Activated CD4-positive, alpha-beta T cell treated with anti-CD3 and anti-CD28 coated beads for 1 hour (primary cell): ENCODE results near the gene ATP8B4.

Experiments
- DNase-seq: peaks from one replicate; pipeline ENCODE4 v3.0.0-alpha.2; 2020

The ATP8B4 gene

DNA sequence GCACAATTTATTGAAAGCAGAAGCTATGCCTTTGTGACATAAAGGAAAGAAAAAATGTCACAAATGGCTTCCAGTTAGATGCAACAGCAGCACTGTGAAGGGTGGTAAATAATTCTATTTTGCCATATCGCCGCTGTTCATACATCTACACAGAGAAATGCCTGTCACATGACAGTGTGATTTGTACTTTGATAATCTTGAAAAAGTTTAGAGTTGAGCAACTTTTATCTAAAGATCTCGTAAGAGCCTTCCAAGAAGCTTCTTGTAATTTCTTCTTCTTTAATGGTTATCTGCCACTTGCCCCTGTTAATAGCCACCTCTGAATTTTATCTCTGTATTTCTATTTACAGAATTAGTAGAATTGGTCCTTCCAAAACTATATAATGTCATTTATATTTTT, 192.3 kb downstream of the ATP8B4 start:
- no peak for DNase-seq

DNA sequence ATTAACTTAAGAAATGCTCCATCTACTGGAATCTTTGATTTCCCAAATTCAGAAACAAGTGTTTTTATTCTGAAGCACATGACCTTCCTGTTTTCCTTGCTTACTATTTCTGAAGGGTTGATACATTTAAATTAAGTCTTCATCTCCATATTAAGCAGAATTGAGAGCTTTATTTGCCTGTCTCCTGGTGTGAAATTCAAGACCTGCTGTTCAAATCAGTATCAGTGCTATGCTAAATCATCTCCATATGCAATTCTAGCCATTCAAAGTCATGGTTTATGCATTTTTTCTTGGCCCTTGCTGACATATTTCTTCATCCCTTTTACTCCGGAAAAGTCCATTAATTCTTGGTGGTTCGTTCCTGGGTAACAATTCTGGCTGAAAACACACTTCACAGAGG, 195.4 kb downstream of the ATP8B4 start:
- DNase-seq: no peak

- no peak for DNase-seq
Observed at GRCh38 chr15:49919034-49919433, 200.0 kb downstream of the ATP8B4 start.

DNA sequence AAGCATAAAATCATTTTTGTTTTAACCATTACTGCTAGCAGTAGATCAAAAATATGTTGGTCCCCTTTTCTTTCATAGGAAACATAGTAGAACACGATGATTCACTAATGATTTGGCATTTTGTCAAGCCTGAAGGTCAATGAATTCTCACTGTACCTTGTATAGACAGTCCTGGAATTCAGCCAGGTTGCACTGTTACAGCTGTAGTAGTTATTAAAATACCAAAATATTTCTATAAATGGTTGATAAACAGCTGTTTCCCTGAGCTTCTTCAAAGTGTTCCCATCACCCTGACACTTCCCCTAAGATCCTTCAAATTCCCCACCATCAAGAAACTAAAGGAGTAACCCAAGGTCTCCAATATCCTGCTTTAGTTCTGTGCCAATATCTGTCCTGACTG, 200.9 kb downstream of the ATP8B4 start:
- DNase-seq: no peak

- no peak for DNase-seq
Observed at GRCh38 chr15:49916998-49917397, 202.0 kb downstream of the ATP8B4 start.

DNA sequence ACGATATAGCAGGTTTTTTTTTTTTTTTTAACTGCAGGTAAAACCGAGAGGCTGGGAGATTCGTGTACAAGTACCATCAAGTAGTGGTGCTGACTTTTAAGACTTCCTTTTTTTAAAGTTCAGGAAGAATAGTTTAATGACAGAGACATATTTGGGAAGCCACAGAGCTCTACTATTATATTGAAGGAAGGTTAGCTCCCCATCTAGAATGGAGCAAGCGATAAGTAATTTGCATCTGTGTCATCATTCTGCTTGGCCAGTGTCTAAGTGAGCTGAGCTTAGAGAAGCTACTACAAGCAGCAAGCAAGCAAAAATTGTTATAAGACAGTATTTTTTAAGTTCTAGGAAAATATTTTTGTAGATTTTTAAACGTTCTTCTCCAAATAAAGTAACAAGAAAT, 203.2 kb downstream of the ATP8B4 start:
- DNase-seq: no peak

- no peak for DNase-seq
Observed at GRCh38 chr15:49908933-49909295, 210.1 kb downstream of the ATP8B4 start.

GRCh38 chr15:49908236-49908932, 210.6 kb downstream of the ATP8B4 start:
- no peak for DNase-seq

- DNase-seq: no peak
Observed at GRCh38 chr15:49906966-49907365, 212.1 kb downstream of the ATP8B4 start.

DNA sequence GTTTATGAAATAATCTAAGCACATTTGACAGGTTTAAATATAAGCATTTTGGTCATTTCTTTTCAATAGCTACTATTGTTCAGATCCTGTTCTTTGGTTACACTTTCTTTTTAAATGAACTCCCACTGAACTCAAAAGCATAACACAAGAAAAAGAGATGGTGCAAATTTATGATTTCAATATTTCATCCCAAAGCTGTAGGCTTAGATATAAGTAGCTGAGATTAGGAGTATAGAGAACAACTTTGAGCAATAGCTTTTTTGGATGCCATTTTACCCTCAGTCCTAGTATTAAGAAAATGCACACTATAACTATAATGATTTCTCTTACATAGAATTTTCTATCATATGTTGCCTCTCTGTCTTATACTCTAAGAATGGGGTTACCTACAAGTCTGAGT, 213.8 kb downstream of the ATP8B4 start:
- DNase-seq: no peak

DNA sequence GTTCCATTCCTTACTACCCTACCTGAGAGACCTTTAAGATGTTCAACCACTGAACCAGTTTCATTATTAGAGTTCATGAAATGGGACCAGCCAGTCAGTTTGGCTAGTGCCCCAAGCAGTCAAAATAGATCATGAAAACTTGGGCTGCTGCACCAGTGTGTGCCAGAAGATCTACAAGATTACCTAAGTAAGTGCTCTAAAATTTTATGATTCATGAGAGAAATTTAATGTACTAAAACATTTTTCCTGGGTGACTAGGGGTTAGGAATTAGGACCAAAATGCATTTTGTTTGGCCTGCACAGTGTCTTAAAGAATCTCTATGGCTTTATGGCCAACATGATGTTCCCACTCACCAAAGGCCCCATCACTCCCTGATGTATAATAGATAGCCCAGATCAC, 214.7 kb downstream of the ATP8B4 start:
- no peak for DNase-seq

GRCh38 chr15:49902685-49903501, 216.1 kb downstream of the ATP8B4 start:
- DNase-seq: no peak

GRCh38 chr15:49901996-49902684, 216.9 kb downstream of the ATP8B4 start:
- DNase-seq: no peak

- no peak for DNase-seq
Observed at GRCh38 chr15:49901321-49901720, 217.7 kb downstream of the ATP8B4 start.

DNA sequence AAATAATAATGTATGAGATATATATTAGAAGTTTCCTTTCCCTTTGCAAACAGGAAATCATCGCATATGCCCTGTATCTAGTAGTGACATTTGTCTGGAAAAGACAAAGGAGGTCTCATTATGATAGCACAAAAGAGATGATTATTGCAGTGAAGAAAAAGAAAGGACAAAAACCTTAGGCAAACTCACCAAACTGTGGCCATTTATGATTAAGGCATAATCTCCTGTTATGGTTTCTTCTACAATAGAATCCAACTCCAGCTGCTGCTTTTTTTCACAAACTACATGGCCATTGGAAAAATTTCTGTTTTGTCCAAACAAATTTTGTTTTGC, 218.2 kb downstream of the ATP8B4 start:
- DNase-seq: no peak

GRCh38 chr15:49900006-49900902, 218.8 kb downstream of the ATP8B4 start:
- no peak for DNase-seq

- no peak for DNase-seq
Observed at GRCh38 chr15:49898575-49899283, 220.3 kb downstream of the ATP8B4 start.

- no peak for DNase-seq
Observed at GRCh38 chr15:49898097-49898496, 220.9 kb downstream of the ATP8B4 start.

- no peak for DNase-seq
Observed at GRCh38 chr15:49895347-49896223, 223.4 kb downstream of the ATP8B4 start.

DNA sequence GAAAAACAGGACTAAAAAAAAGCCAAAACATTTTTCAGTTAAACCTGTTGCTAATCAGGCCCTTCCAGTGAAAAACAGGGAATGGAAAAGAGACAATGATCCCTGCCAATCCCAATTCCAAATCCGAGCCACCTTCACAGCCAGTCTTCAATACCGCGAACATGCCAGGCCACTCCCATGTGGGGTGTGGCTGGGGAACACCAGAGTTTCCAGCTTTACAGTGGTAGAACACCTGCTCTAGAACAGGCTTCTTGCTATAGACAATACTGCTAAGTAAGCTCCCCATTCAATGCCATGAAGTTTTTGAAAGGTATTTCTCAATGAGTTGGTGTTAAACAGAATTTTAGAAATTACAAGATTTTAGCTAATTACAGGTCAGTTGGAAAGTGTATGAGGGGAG, 228.3 kb downstream of the ATP8B4 start:
- no peak for DNase-seq

DNA sequence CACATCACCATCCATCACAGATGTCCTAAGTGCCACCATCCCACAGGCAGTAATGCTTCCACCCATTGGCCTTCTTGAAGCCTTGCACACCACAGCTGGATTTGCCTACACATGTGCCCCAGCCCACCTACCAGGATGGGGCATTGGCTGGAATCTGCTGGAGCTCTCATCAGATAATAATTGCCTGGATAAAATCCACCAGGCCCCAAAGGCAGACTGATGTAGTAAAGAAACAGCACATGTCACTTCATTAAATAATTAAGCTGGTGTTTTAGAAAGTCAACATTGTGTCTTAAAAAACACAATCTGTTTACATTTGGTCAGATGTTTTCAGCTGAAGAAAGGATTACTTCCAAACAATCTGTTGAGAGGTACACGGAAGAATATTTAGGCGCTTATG, 229.5 kb downstream of the ATP8B4 start:
- DNase-seq: no peak
